Testis (tissue), 3 donors: ENCODE measurements around the gene CNGA3. TPM values are rescaled to one million over a fixed set of nuclear protein-coding genes. Genes with fewer than 3 reads are reported as not detected.

Source experiments
- DNase-seq: peaks from one replicate; pipeline ENCODE4 v3.0.0-alpha.2; 2019
- H3K27ac ChIP-seq, 2 donors: fragments of 200-600 bp; sonication (generic); one replicate each; pipeline ENCODE4 v1.5.1; 2019
- H3K27me3 ChIP-seq: fragments of 200-600 bp; sonication (generic); one replicate; pipeline ENCODE4 v1.5.1; 2019
- H3K36me3 ChIP-seq: fragments of 200-600 bp; sonication (generic); one replicate; pipeline ENCODE4 v1.5.1; 2017; ENCODE audit warnings: low read depth; ENCODE audit errors: missing control alignments
- H3K4me1 ChIP-seq: fragments of 200-600 bp; sonication (generic); one replicate; pipeline ENCODE4 v1.5.1; 2019
- H3K4me3 ChIP-seq, 2 donors: fragments of 200-600 bp; sonication (generic); one replicate each; pipeline ENCODE4 v1.5.1; 2017 to 2019
- H3K9me3 ChIP-seq: fragments of 200-600 bp; sonication (generic); one replicate; pipeline ENCODE4 v1.5.1; 2017
- CTCF ChIP-seq, 3 experiments: fragments of 450-650 bp in 2 of 3; fragments of 200-600 bp in 1 of 3; sonication (generic) in 1 of 3; IDR thresholded peaks; one replicate each; pipeline ENCODE4 v1.5.1; 2016 to 2019; ENCODE audit warnings: antibody characterized with exemption in 3 of 3, mild to moderate bottlenecking in 2 of 3, moderate library complexity in 1 of 3
- POLR2A ChIP-seq: fragments of 450-650 bp; IDR thresholded peaks from one replicate; pipeline ENCODE4 v1.6.1; 2017; ENCODE audit warnings: antibody characterized with exemption, mild to moderate bottlenecking, moderate library complexity
- WGBS, 2 donors: methylation state at CpG; one replicate each; pipeline ENCODE4 v1.1.5; 2018; 5-methylcytosine and 5-hydroxymethylcytosine counted together
- intact Hi-C: fragments of 100-400 bp; cut with DNase I; formaldehyde crosslinking; loops from one replicate; pipeline ENCODE4 v1.15.1; 2023; ENCODE audit warnings: low total_unique reads
- polyA plus RNA-seq: library from polyadenylated mRNA; stranded (reverse); fragments of 350-450 nt; fragmentation: Illumina TruSeq; extraction: RNeasy Lipid Tissue Mini Kit (QIAGEN cat#74804); gene quantifications from one replicate; pipeline ENCODE4 v1.2.3, GENCODE V29; 2014; ENCODE audit warnings: low read depth, low replicate concordance; ENCODE audit not compliant: insufficient read depth
- total RNA-seq, 2 donors: library from RNA; depleted of rRNA; stranded (reverse); fragments of >200 nt; gene quantifications; one replicate each; pipeline ENCODE4 v1.2.3, GENCODE V29; 2016

Gene CNGA3
- total and polyA plus RNA-seq, 3 donors from 2014 or later: 0.63 to 1.5 (median 1.1) TPM

- WGBS, 2 donors: 69 to 78% methylated on average over 15 to 16 of the region's 16 CpGs
- no peak overlapping the region for H3K4me3 ChIP-seq
These were observed 41.2 kb downstream of the CNGA3 start for GRCh38 chr2:98387478-98387877.

GRCh38 chr2:98388081-98388480 is 41.8 kb downstream of the CNGA3 start:
- Histone ChIP-seq H3K4me3 (no peak overlapping the region), H3K27ac (no peak overlapping the region), H3K27me3 (no peaks in the 10 kb centered on the region), H3K4me1 (no peaks in the 10 kb centered on the region), H3K9me3 (no peaks in the 10 kb centered on the region), H3K36me3 (no peaks in the 10 kb centered on the region)
- WGBS, 2 donors: 65 to 72% methylated on average over 13 to 15 of the region's 15 CpGs
- DNase-seq: no peak
- TF ChIP-seq POLR2A (no peak), CTCF (IDR thresholded peaks at IDR 0.05) (no peak)
- intact Hi-C loops: loop anchor here (10.0 kb wide), 1 partner anchor 583 kb away; no protein-coding TSS in a partner anchor

More at GRCh38 chr2:98387478-98387877, 41.2 kb downstream of the CNGA3 start:
- intact Hi-C loops: loop anchor here (10.0 kb wide), 1 partner anchor 583 kb away; no protein-coding TSS in a partner anchor
- no peaks in the 10 kb centered on the region for H3K36me3 ChIP-seq
- H3K27me3 ChIP-seq: no peaks in the 10 kb centered on the region
- TF ChIP-seq POLR2A (no peak), CTCF (IDR thresholded peaks at IDR 0.05) (no peak)
- H3K27ac ChIP-seq: no peak overlapping the region
- no peaks in the 10 kb centered on the region for H3K4me1 ChIP-seq
- no peaks in the 10 kb centered on the region for H3K9me3 ChIP-seq
- DNase-seq: no peak

GRCh38 chr2:98388601-98389250 is 42.5 kb downstream of the CNGA3 start:
- Histone ChIP-seq H3K27me3 (no peaks in the 10 kb centered on the region), H3K27ac (no peak overlapping the region), H3K36me3 (no peaks in the 10 kb centered on the region), H3K9me3 (no peaks in the 10 kb centered on the region), H3K4me3 (no peak overlapping the region), H3K4me1 (no peaks in the 10 kb centered on the region)
- 83 to 88% methylated on average over 6 to 17 of the region's 17 CpGs for WGBS, 2 donors
- no peak for TF ChIP-seq CTCF (IDR thresholded peaks at IDR 0.05)
- TF ChIP-seq POLR2A: no peak
- no peak for DNase-seq
- intact Hi-C loops: loop anchor here (10.0 kb wide), 1 partner anchor 584 kb away; no protein-coding TSS in a partner anchor

- intact Hi-C loops: loop anchor here (10.0 kb wide), 1 partner anchor 584 kb away; no protein-coding TSS in a partner anchor
- WGBS, 2 donors: 88 to 91% methylated on average over 4 of the region's 4 CpGs
- no peaks in the 10 kb centered on the region for H3K36me3 ChIP-seq
- no peaks in the 10 kb centered on the region for H3K9me3 ChIP-seq
- H3K27ac ChIP-seq: no peak overlapping the region
- H3K27me3 ChIP-seq: no peaks in the 10 kb centered on the region
- no peak for DNase-seq
- TF ChIP-seq CTCF (IDR thresholded peaks at IDR 0.05): no peak
- no peak for TF ChIP-seq POLR2A
- no peak overlapping the region for H3K4me3 ChIP-seq
- H3K4me1 ChIP-seq: no peaks in the 10 kb centered on the region
These were observed 43.0 kb downstream of the CNGA3 start for GRCh38 chr2:98389251-98389605.
